Naive thymus-derived CD4-positive, alpha-beta T cell (primary cell): ENCODE measurements around the gene PACC1. TPM values are rescaled to one million over a fixed set of nuclear protein-coding genes. Genes with fewer than 3 reads are reported as not detected.
A peak's percentile ranks its signal among the peaks of the same experiment; 100 is the strongest.

Experiments used
- ATAC-seq: fragments of 150-1000 bp; cut with Tn5 transposase; 2 replicates; pipeline ENCODE4 v1.10.0; 2021; ENCODE audit warnings: mild to moderate bottlenecking, moderate library complexity
- CTCF ChIA-PET: fragments of 350-600 bp; sonication (Branson Sonifier 250); formaldehyde crosslinking; loops from one replicate; lab custom pipeline; 2021; ENCODE audit warnings: antibody characterized with exemption; lab: Charles Lee
- POLR2A ChIA-PET: fragments of 350-600 bp; sonication (Branson Sonifier 250); formaldehyde crosslinking; loops from one replicate; lab custom pipeline; 2021; ENCODE audit warnings: antibody characterized with exemption, inconsistent platforms; lab: Charles Lee
- DNase-seq, 9 donors: peaks; one replicate each; pipeline versions ENCODE4 v3.0.0 to v3.0.0-alpha.2; 2020 to 2022; ENCODE audit warnings: mixed read lengths in 1 of 9
- H3K27ac ChIP-seq: one replicate; pipeline ENCODE4 v1.7.0; 2013; ENCODE audit warnings: mild to moderate bottlenecking, low read depth, low read length, moderate library complexity
- H3K27me3 ChIP-seq, 2 donors: one replicate each; pipeline ENCODE4 v1.7.0; 2013; ENCODE audit warnings: low read length in 2 of 2, mild to moderate bottlenecking in 2 of 2, moderate library complexity in 2 of 2; ENCODE audit not compliant: control insufficient read depth in 2 of 2, insufficient read depth in 2 of 2
- H3K36me3 ChIP-seq, 3 experiments: 1 replicate in 2 of 3; 2 replicates in 1 of 3; pipeline ENCODE4 v1.7.0; 2013; ENCODE audit warnings: low read length in 3 of 3, mild to moderate bottlenecking in 3 of 3, moderate library complexity in 1 of 3; ENCODE audit not compliant: insufficient read depth in 3 of 3, control insufficient read depth in 2 of 3
- H3K4me1 ChIP-seq, 2 donors: one replicate each; pipeline ENCODE4 v1.7.0; 2013; ENCODE audit warnings: low read length in 2 of 2, mild to moderate bottlenecking in 2 of 2, moderate library complexity in 1 of 2; ENCODE audit not compliant: control insufficient read depth in 2 of 2, insufficient read depth in 2 of 2
- H3K4me3 ChIP-seq: 2 replicates; pipeline ENCODE4 v1.7.0; 2013; ENCODE audit warnings: mild to moderate bottlenecking, low read length
- H3K9me3 ChIP-seq, 3 experiments: 1 replicate in 2 of 3; 2 replicates in 1 of 3; pipeline ENCODE4 v1.7.0; 2013; ENCODE audit warnings: low read length in 3 of 3; ENCODE audit not compliant: control insufficient read depth in 2 of 3
- H3K27ac Mint-ChIP-seq, 9 donors: one replicate each; pipeline ENCODE4 v1.8.0; 2020 to 2022; ENCODE audit warnings: mixed read lengths in 9 of 9, mild to moderate bottlenecking in 8 of 9, moderate library complexity in 5 of 9, inconsistent platforms in 2 of 9
- H3K27me3 Mint-ChIP-seq, 5 donors: one replicate each; pipeline ENCODE4 v1.8.0; 2021 to 2022; ENCODE audit warnings: mixed read lengths in 5 of 5, mild to moderate bottlenecking in 1 of 5
- H3K36me3 Mint-ChIP-seq, 5 donors: one replicate each; pipeline ENCODE4 v1.8.0; 2020 to 2022; ENCODE audit warnings: mixed read lengths in 5 of 5, mild to moderate bottlenecking in 3 of 5, inconsistent platforms in 1 of 5
- H3K4me1 Mint-ChIP-seq, 7 donors: one replicate each; pipeline ENCODE4 v1.8.0; 2020 to 2022; ENCODE audit warnings: mixed read lengths in 7 of 7, mild to moderate bottlenecking in 3 of 7, inconsistent platforms in 1 of 7
- H3K4me3 Mint-ChIP-seq, 10 donors: one replicate each; pipeline ENCODE4 v1.8.0; 2020 to 2022; ENCODE audit warnings: mild to moderate bottlenecking in 10 of 10, mixed read lengths in 10 of 10, moderate library complexity in 6 of 10, inconsistent platforms in 2 of 10
- H3K9me3 Mint-ChIP-seq, 11 donors: one replicate each; pipeline ENCODE4 v1.8.0; 2020 to 2022; ENCODE audit warnings: mixed read lengths in 11 of 11, mild to moderate bottlenecking in 4 of 11, inconsistent platforms in 1 of 11, moderate library complexity in 1 of 11
- intact Hi-C, 2 donors: fragments of 100-400 bp; cut with micrococcal nuclease; formaldehyde crosslinking; loops; one replicate each; pipeline ENCODE4 v1.15.1; 2023
- polyA plus RNA-seq, 2 donors: library from polyadenylated mRNA; unstranded; fragments of 300-500 nt; fragmentation: Illumina TruSeq; gene quantifications; one replicate each; pipeline ENCODE4 v1.2.3, GENCODE V29; 2021
- total RNA-seq, 6 experiments: library from RNA in 5 of 6; stranded (reverse) in 5 of 6; gene quantifications; 1 replicate in 5 of 6; 2 replicates in 1 of 6; pipeline ENCODE4 v1.2.3 and lab custom pipeline; 2021 to 2026

The PACC1 gene
- 10 to 100 TPM in 3 of 5 experiments, 1 to 10 TPM in 2; 7.9 to 13.4 (median 12.0) TPM for total RNA-seq
- polyA plus RNA-seq: 10 to 100 TPM in 1 of 2 donors, 1 to 10 TPM in 1; 7.2 to 11.0 TPM
- 9.7 reads per million, percentile 35 among the genes with 10 or more reads in this experiment for total RNA-seq (lab: John Stamatoyannopoulos, UW)

GRCh38 chr1:212414328-212415106 lies at the start of gene PACC1:
Gene PACC1, minus strand, starts transcription at chr1:212414886. Its CDS starts 129 bp downstream, at chr1:212414757.
- peak within 1 kb of the TSS; percentile 74 to 94 (median 89) for H3K27ac Mint-ChIP-seq
- ATAC-seq: peak; percentile 98
- ChIA-PET POLR2A (interaction anchor here (0.6 to 2.6 kb wide), 3 partner anchors 18 to 1156 kb away, joined by 3 to 14 read pairs (median 10); partner anchors contain the start of genes NENF and PPP2R5A), CTCF (interaction anchor here (1.2 to 1.4 kb wide), 2 partner anchors 41 to 344 kb away, joined by 6 to 9 read pairs; no protein-coding TSS in a partner anchor)
- H3K4me3 Mint-ChIP-seq: peak within 1 kb of the TSS; percentile 87 to 100 (median 94)
- intact Hi-C loops: loop anchor here (1.0 to 10.0 kb wide), 10 partner anchors 18 to 840 kb away; partner anchors contain the start of genes DTL (in 2 of the 2), INTS7 (in 2 of the 2), NENF (in 2 of the 2) and PPP2R5A (in 2 of the 2)
- no peaks in the 10 kb centered on the region for H3K9me3 Mint-ChIP-seq
- peaks cover 22 to 46% (median 40%) of the 10 kb centered on the region in 7 donors for H3K4me1 Mint-ChIP-seq
- peaks cover 0 to 25% (median 12%) of the 10 kb centered on the region in 3 experiments for H3K36me3 ChIP-seq
- no peaks in the 10 kb centered on the region for H3K27me3 ChIP-seq
- DNase-seq: peak; percentile 77 to 89 (median 86)
- no peaks in the 10 kb centered on the region for H3K9me3 ChIP-seq
- peaks cover 7 to 20% (median 18%) of the 10 kb centered on the region in 5 donors for H3K36me3 Mint-ChIP-seq
- H3K4me1 ChIP-seq: peaks cover 15 to 19% of the 10 kb centered on the region in 2 donors
- H3K27me3 Mint-ChIP-seq: no peaks in the 10 kb centered on the region
- H3K27ac ChIP-seq: peak within 1 kb of the TSS; percentile 71
- peak within 1 kb of the TSS; percentile 98 for H3K4me3 ChIP-seq

- DNase-seq: no peak
- H3K4me1 ChIP-seq: no peaks in the 10 kb centered on the region
- POLR2A ChIA-PET: no interaction called here
These were observed 49.0 kb upstream of the PACC1 start for GRCh38 chr1:212463565-212464285.

GRCh38 chr1:212461916-212462660 lies 47.4 kb upstream of the PACC1 start:
- H3K36me3 Mint-ChIP-seq: no peaks in the 10 kb centered on the region
- CTCF ChIA-PET: no interaction called here

More at GRCh38 chr1:212463565-212464285, 49.0 kb upstream of the PACC1 start:
- no peaks in the 10 kb centered on the region for H3K27me3 ChIP-seq
- H3K9me3 ChIP-seq: no peaks in the 10 kb centered on the region
- no peak overlapping the region for H3K27ac ChIP-seq
- intact Hi-C loops: no loop called here
- Mint-ChIP-seq H3K36me3 (no peaks in the 10 kb centered on the region), H3K27me3 (peaks cover 0 to 2% (median 0%) of the 10 kb centered on the region in 5 donors), H3K4me3 (no peak overlapping the region), H3K4me1 (peaks cover 0 to 5% (median 0%) of the 10 kb centered on the region in 7 donors), H3K27ac (no peak overlapping the region), H3K9me3 (peaks cover 0 to 3% (median 0%) of the 10 kb centered on the region in 11 donors)
- no peaks in the 10 kb centered on the region for H3K36me3 ChIP-seq
- CTCF ChIA-PET: interaction anchor here (0.7 to 2.4 kb wide), 6 partner anchors 8 to 402 kb away, joined by 3 to 18 read pairs (median 3); no protein-coding TSS in a partner anchor
- ATAC-seq: no peak
- H3K4me3 ChIP-seq: no peak overlapping the region

GRCh38 chr1:212460376-212460775 lies 45.7 kb upstream of the PACC1 start:
- Histone ChIP-seq H3K27me3 (no peaks in the 10 kb centered on the region), H3K27ac (no peak overlapping the region), H3K9me3 (no peaks in the 10 kb centered on the region), H3K4me1 (no peaks in the 10 kb centered on the region), H3K36me3 (no peaks in the 10 kb centered on the region), H3K4me3 (no peak overlapping the region)
- Mint-ChIP-seq H3K4me1 (peaks cover 0 to 12% (median 0%) of the 10 kb centered on the region in 7 donors), H3K9me3 (no peaks in the 10 kb centered on the region), H3K27me3 (no peaks in the 10 kb centered on the region), H3K4me3 (no peak overlapping the region), H3K27ac (no peak overlapping the region), H3K36me3 (no peaks in the 10 kb centered on the region)
- no peak for DNase-seq
- ChIA-PET CTCF (interaction anchor here (7.3 kb wide), 1 partner anchor 396 kb away, joined by 96 read pairs; no protein-coding TSS in a partner anchor), POLR2A (no interaction called here)
- ATAC-seq: no peak
- intact Hi-C loops: no loop called here

More at GRCh38 chr1:212461916-212462660, 47.4 kb upstream of the PACC1 start:
- Mint-ChIP-seq H3K27ac (no peak overlapping the region), H3K27me3 (peaks cover 0 to 2% (median 0%) of the 10 kb centered on the region in 5 donors), H3K4me1 (peaks cover 0 to 12% (median 0%) of the 10 kb centered on the region in 7 donors), H3K9me3 (no peaks in the 10 kb centered on the region), H3K4me3 (no peak overlapping the region)
- intact Hi-C loops: no loop called here
- H3K9me3 ChIP-seq: no peaks in the 10 kb centered on the region
- ATAC-seq: no peak
- POLR2A ChIA-PET: no interaction called here
- H3K4me1 ChIP-seq: no peaks in the 10 kb centered on the region
- H3K36me3 ChIP-seq: no peaks in the 10 kb centered on the region
- H3K4me3 ChIP-seq: no peak overlapping the region
- H3K27me3 ChIP-seq: no peaks in the 10 kb centered on the region
- H3K27ac ChIP-seq: no peak overlapping the region
- DNase-seq: no peak

GRCh38 chr1:212459656-212460055 lies 45.0 kb upstream of the PACC1 start:
- H3K36me3 ChIP-seq: no peaks in the 10 kb centered on the region
- H3K27ac ChIP-seq: no peak overlapping the region
- Mint-ChIP-seq H3K27me3 (no peaks in the 10 kb centered on the region), H3K36me3 (no peaks in the 10 kb centered on the region), H3K4me1 (peaks cover 0 to 12% (median 0%) of the 10 kb centered on the region in 7 donors), H3K4me3 (no peak overlapping the region), H3K27ac (no peak overlapping the region), H3K9me3 (no peaks in the 10 kb centered on the region)
- intact Hi-C loops: loop anchor here (5.0 kb wide), 4 partner anchors 92 to 762 kb away; no protein-coding TSS in a partner anchor
- no peaks in the 10 kb centered on the region for H3K27me3 ChIP-seq
- no peak for DNase-seq
- no peaks in the 10 kb centered on the region for H3K4me1 ChIP-seq
- POLR2A ChIA-PET: no interaction called here
- ATAC-seq: no peak
- H3K4me3 ChIP-seq: no peak overlapping the region
- no peaks in the 10 kb centered on the region for H3K9me3 ChIP-seq
- CTCF ChIA-PET: interaction anchor here (1.1 to 7.3 kb wide), 3 partner anchors 93 to 395 kb away, joined by 4 to 166 read pairs (median 96); no protein-coding TSS in a partner anchor
